CD4-positive, alpha-beta T cell (primary cell): ENCODE measurements around the gene GIPC2. TPM values are rescaled to one million over a fixed set of nuclear protein-coding genes. Genes with fewer than 3 reads are reported as not detected.
"Not testable (repeated sequence)": the region's sequence is repeated elsewhere in the genome, so short reads cannot be mapped to it uniquely, and the experiment has no call there.

Source experiments
- ATAC-seq: fragments of 200-7000 bp; cut with Tn5 transposase; one replicate; pipeline ENCODE4 v1.10.0; 2022; ENCODE audit warnings: mild to moderate bottlenecking; ENCODE audit not compliant: poor library complexity
- CTCF ChIA-PET: fragments of 350-600 bp; sonication (Branson Sonifier 250); formaldehyde crosslinking; loops from one replicate; lab custom pipeline; 2021; ENCODE audit warnings: antibody characterized with exemption, inconsistent platforms; lab: Charles Lee
- POLR2A ChIA-PET: fragments of 350-600 bp; sonication (Branson Sonifier 250); formaldehyde crosslinking; loops from one replicate; lab custom pipeline; 2021; ENCODE audit warnings: antibody characterized with exemption, inconsistent platforms; lab: Charles Lee
- DNase-seq, 14 experiments: peaks; one replicate each; pipeline ENCODE4 v3.0.0-alpha.2; 2013 to 2020; ENCODE audit warnings: mixed read lengths in 2 of 14
- H3K27ac ChIP-seq, 2 donors: one replicate each; pipeline versions ENCODE4 v1.5.1 to v1.7.0; 2013; ENCODE audit warnings: low read length in 2 of 2, low read depth in 1 of 2, mild to moderate bottlenecking in 1 of 2
- H3K27me3 ChIP-seq, 2 experiments: 1 replicate in 1 of 2; 2 replicates in 1 of 2; pipeline versions ENCODE4 v1.6.1 to v1.7.0; 2013; ENCODE audit warnings: low read length in 2 of 2, control low read depth in 1 of 2, mild to moderate bottlenecking in 1 of 2, moderate library complexity in 1 of 2; ENCODE audit not compliant: insufficient read depth in 2 of 2, control insufficient read depth in 1 of 2
- H3K36me3 ChIP-seq: one replicate; pipeline ENCODE4 v1.6.1; 2013; ENCODE audit warnings: low read length, control low read depth; ENCODE audit not compliant: insufficient read depth
- H3K4me1 ChIP-seq: one replicate; pipeline ENCODE4 v1.6.1; 2013; ENCODE audit warnings: low read length, control low read depth; ENCODE audit not compliant: insufficient read depth
- H3K4me3 ChIP-seq: one replicate; pipeline ENCODE4 v1.5.1; 2013; ENCODE audit warnings: mild to moderate bottlenecking, low read length, moderate library complexity
- H3K9me3 ChIP-seq, 2 experiments: 1 replicate in 1 of 2; 2 replicates in 1 of 2; pipeline versions ENCODE4 v1.6.1 to v1.7.0; 2013; ENCODE audit warnings: low read length in 2 of 2, mild to moderate bottlenecking in 2 of 2, control low read depth in 1 of 2, moderate library complexity in 1 of 2; ENCODE audit not compliant: control insufficient read depth in 1 of 2, insufficient read depth in 1 of 2
- H3K27ac Mint-ChIP-seq: one replicate; pipeline ENCODE4 v1.8.0; 2020; ENCODE audit warnings: mixed read lengths
- H3K27me3 Mint-ChIP-seq: one replicate; pipeline ENCODE4 v1.8.0; 2021; ENCODE audit warnings: mixed read lengths
- H3K36me3 Mint-ChIP-seq: one replicate; pipeline ENCODE4 v1.8.0; 2021; ENCODE audit warnings: low read depth, mixed read lengths
- H3K4me1 Mint-ChIP-seq: one replicate; pipeline ENCODE4 v1.8.0; 2021; ENCODE audit warnings: low read depth, mixed read lengths
- H3K4me3 Mint-ChIP-seq: one replicate; pipeline ENCODE4 v1.8.0; 2020; ENCODE audit warnings: mild to moderate bottlenecking, mixed read lengths
- H3K9me3 Mint-ChIP-seq: one replicate; pipeline ENCODE4 v1.8.0; 2020; ENCODE audit warnings: mixed read lengths
- intact Hi-C, 2 experiments: fragments of 100-400 bp; cut with DNase I in 1 of 2; cut with micrococcal nuclease in 1 of 2; formaldehyde crosslinking; loops; one replicate each; pipeline versions ENCODE4 v1.15.1 to v1.9.0; 2023 to 2025; cut with DNase I, micrococcal nuclease
- total RNA-seq, 174 experiments: library from RNA in 2 of 174; stranded (reverse) in 2 of 174; gene quantifications; one replicate each; pipeline ENCODE4 v1.2.3 and lab custom pipeline; 2021 to 2026
- TF ChIP-seq, protein P1 (sequence below): fragments of 200-600 bp; IDR thresholded peaks from one replicate; pipeline ENCODE4 v1.8.0; 2022; ENCODE audit warnings: antibody characterized with exemption, mild to moderate bottlenecking

Gene GIPC2
- total RNA-seq, 2 experiments from 2014 or later: not detected

DNA sequence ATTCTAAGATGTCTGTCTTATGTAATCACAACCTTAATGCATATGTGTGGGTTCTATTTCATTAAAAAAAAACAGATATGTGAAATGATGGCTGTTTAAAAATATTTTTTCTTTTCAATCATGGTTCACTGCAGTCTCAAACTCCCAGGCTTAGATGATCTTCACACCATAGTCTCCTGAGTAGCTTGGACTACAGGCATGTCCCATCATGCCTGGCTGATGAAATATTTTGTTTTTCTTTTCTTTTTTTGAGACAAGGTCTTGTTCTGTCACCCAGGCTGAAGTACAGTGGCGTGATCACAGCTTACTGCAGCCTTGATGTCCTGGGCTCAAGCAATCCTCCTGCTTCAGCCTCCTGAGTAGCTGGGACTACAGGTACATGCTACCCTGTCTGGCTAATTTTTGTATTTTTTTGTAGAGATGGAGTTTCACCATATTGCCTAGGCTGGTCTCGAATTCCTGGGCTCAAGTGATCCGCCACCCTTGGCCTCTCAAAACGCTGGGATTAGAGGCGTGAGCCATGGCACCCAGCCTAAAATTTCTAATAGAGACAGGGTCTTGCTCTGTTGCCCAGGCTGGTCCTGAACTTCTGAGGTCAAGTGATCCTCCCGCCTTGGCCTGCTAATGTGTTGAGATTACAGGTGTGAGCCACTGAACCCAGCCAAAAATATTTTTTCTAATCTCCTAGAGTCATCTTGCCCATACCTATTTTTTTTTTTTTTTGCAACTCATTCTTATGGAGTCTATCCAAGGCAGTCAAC, 67.6 kb downstream of the GIPC2 start:
- no peaks in the 10 kb centered on the region for H3K9me3 Mint-ChIP-seq
- no peak for DNase-seq
- no peaks in the 10 kb centered on the region for H3K36me3 Mint-ChIP-seq
- Histone ChIP-seq H3K9me3 (no peaks in the 10 kb centered on the region), H3K4me1 (no peaks in the 10 kb centered on the region), H3K4me3 (no peak overlapping the region), H3K36me3 (no peaks in the 10 kb centered on the region), H3K27ac (no peak overlapping the region), H3K27me3 (no peaks in the 10 kb centered on the region)
- POLR2A ChIA-PET: interaction anchor here (1.3 to 2.1 kb wide), 3 partner anchors 107 to 135 kb away, joined by 4 to 10 read pairs (median 6); partner anchors contain the start of genes DNAJB4 and FUBP1
- CTCF ChIA-PET: interaction anchor here (1.4 kb wide), 1 partner anchor 147 kb away, joined by 4 read pairs; no protein-coding TSS in a partner anchor
- no peak overlapping the region for H3K27ac Mint-ChIP-seq
- no peaks in the 10 kb centered on the region for H3K4me1 Mint-ChIP-seq
- TF ChIP-seq, protein P1, sequence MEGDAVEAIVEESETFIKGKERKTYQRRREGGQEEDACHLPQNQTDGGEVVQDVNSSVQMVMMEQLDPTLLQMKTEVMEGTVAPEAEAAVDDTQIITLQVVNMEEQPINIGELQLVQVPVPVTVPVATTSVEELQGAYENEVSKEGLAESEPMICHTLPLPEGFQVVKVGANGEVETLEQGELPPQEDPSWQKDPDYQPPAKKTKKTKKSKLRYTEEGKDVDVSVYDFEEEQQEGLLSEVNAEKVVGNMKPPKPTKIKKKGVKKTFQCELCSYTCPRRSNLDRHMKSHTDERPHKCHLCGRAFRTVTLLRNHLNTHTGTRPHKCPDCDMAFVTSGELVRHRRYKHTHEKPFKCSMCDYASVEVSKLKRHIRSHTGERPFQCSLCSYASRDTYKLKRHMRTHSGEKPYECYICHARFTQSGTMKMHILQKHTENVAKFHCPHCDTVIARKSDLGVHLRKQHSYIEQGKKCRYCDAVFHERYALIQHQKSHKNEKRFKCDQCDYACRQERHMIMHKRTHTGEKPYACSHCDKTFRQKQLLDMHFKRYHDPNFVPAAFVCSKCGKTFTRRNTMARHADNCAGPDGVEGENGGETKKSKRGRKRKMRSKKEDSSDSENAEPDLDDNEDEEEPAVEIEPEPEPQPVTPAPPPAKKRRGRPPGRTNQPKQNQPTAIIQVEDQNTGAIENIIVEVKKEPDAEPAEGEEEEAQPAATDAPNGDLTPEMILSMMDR: no peak
- no peaks in the 10 kb centered on the region for H3K27me3 Mint-ChIP-seq
- no peak for ATAC-seq
- H3K4me3 Mint-ChIP-seq: no peak overlapping the region
- intact Hi-C loops: loop anchor here (2.0 to 10.0 kb wide), 8 partner anchors 141 to 1961 kb away; no protein-coding TSS in a partner anchor

DNA sequence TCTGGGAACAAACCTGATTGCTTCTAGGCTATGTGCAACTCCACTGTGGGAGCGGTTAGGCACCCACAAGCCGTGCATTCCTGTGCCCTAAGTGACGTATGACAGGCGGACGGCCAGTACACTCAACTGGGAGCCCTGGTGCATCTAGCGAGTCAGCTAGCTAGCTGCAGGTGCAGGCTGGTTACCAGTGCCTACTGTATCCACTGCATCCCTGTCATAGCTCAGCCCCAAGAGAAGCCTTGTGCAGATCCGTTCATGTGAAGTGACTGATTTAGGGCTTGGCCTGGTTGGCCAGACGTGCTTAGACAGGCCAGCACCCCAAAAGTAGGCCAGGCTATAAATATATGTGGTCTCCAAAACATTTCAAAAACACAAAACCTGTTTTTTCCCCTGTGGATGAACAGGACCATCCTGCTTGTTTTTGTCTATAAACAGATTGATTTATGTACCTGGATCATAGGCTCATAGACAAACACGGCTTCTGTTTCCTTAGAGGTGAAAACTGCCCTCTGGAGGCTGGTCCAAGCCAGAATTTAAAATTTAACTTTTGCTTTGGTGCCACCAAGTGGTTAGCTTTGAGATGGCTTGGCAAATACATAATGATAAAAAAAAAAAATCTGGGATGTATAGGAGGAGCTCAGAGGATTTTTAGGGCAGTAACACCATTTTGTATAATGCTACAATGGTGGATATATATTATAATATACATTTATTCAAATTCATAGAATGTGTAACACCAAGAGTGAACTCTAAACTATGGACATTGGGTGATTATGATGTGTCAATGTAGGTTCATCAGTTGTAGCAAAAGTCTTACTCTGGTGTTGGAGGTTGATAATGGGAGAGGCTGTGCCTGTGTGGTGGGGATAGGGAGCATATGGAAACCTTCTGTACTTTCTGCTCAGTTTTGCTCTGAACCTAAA, 68.5 kb downstream of the GIPC2 start:
- Histone ChIP-seq H3K36me3 (no peaks in the 10 kb centered on the region), H3K4me3 (no peak overlapping the region), H3K27ac (no peak overlapping the region), H3K9me3 (no peaks in the 10 kb centered on the region), H3K4me1 (no peaks in the 10 kb centered on the region), H3K27me3 (no peaks in the 10 kb centered on the region)
- H3K27ac Mint-ChIP-seq: no peak overlapping the region
- ChIA-PET CTCF (interaction anchor here (0.7 to 1.4 kb wide), 7 partner anchors 13 to 148 kb away, joined by 3 to 4 read pairs (median 4); no protein-coding TSS in a partner anchor), POLR2A (interaction anchor here (0.8 to 2.1 kb wide), 4 partner anchors 108 to 136 kb away, joined by 3 to 10 read pairs (median 5); partner anchors contain the start of genes DNAJB4 and FUBP1)
- ATAC-seq (peak; percentile 96), DNase-seq (peak; percentile 12 to 79 (median 36))
- intact Hi-C loops: loop anchor here (1.0 to 10.0 kb wide), 10 partner anchors 135 to 1962 kb away; partner anchors contain the start of gene FUBP1 (in 1 of the 2)
- H3K36me3 Mint-ChIP-seq: no peaks in the 10 kb centered on the region
- TF ChIP-seq, protein P1: peak; percentile 97
- H3K4me3 Mint-ChIP-seq: no peak overlapping the region
- no peaks in the 10 kb centered on the region for H3K9me3 Mint-ChIP-seq
- no peaks in the 10 kb centered on the region for H3K27me3 Mint-ChIP-seq
- no peaks in the 10 kb centered on the region for H3K4me1 Mint-ChIP-seq

DNA sequence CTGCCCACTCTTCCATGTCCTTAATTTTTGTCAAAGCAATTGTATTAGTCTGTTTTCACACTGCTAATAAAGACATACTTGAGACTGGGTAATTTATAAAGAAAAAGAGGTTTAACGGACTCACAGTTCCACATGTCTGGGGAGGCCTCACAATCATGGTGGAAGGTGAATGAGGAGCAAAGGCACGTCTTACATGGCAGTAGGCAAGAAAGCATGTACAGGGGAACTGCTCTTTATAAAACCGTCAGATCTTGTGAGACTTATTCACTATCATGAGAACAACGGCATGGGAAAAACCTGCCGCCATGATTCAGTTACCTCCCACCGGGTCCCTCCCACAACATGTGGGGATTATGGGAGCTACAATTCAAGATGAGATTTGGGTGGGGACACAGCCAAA, 74.7 kb downstream of the GIPC2 start:
- H3K4me3 ChIP-seq, POLR2A ChIA-PET, H3K36me3 ChIP-seq, H3K27me3 ChIP-seq, intact Hi-C loops, H3K27ac ChIP-seq, H3K9me3 ChIP-seq, H3K4me1 Mint-ChIP-seq, ATAC-seq, H3K27me3 Mint-ChIP-seq, H3K9me3 Mint-ChIP-seq, H3K27ac Mint-ChIP-seq, H3K4me1 ChIP-seq, DNase-seq, CTCF ChIA-PET, H3K4me3 Mint-ChIP-seq, H3K36me3 Mint-ChIP-seq: not testable (repeated sequence)
